Measurements from ENCODE around the gene PPP1R13B.

The PPP1R13B gene

GRCh38 chr14:103725001-103725682 is 122.2 kb downstream of the PPP1R13B start:
- CTCF ChIA-PET, result interaction anchor here (0.6 kb wide), 1 partner anchor 92 kb away, joined by 3 read pairs; no protein-coding TSS in a partner anchor

GRCh38 chr14:103724116-103724515 is 123.3 kb downstream of the PPP1R13B start:
- no peaks in the 10 kb centered on the region for H3K9me3 ChIP-seq (ENCODE audit: control insufficient read depth, insufficient read depth, low read depth, low read length)
- POLR2A ChIA-PET, result interaction anchor here (0.6 kb wide), 2 partner anchors 10 to 1106 kb away, joined by 3 read pairs; no protein-coding TSS in a partner anchor
- no peak overlapping the region for H3K4me3 ChIP-seq (ENCODE audit: low read depth, low read length)
- no peaks in the 10 kb centered on the region; the same call in 1 of the 2 replicates for H3K4me1 ChIP-seq (ENCODE audit: control insufficient read depth, insufficient read depth, low read length)
- H3K36me3 ChIP-seq (ENCODE audit: control insufficient read depth in 2 of 2, insufficient read depth in 1 of 2, low read length in 2 of 2), result peaks cover under 1 to 26% of the 10 kb centered on the region in 2 experiments; a peak in 2 of 3 replicates
- no peak overlapping the region for H3K27ac ChIP-seq (ENCODE audit: extremely low read depth, low read depth, low read length)
- CTCF ChIA-PET, result no interaction called here
- TF ChIP-seq EGR2 (tag by site-specific recombination; IDR thresholded peaks at IDR 0.05; ENCODE audit: low read depth) (peak; percentile 80), ZNF184 (tag by site-specific recombination; IDR thresholded peaks at IDR 0.05) (no peak), ZNF423 (tag by site-specific recombination; IDR thresholded peaks at IDR 0.05) (no peak), PBX3 (CRISPR knock-in tag; IDR thresholded peaks at IDR 0.05) (no peak), ZNF670 (tag by site-specific recombination; IDR thresholded peaks at IDR 0.05; ENCODE audit: low read depth) (no peak), ZNF324 (tag by site-specific recombination; IDR thresholded peaks at IDR 0.05) (no peak), ZNF112 (tag by site-specific recombination; IDR thresholded peaks at IDR 0.05) (no peak), ZBTB8A (tag by site-specific recombination; IDR thresholded peaks at IDR 0.05) (no peak), ZNF791 (tag by site-specific recombination; IDR thresholded peaks at IDR 0.05) (no peak), GLIS2 (tag by site-specific recombination; IDR thresholded peaks at IDR 0.05) (0 out of 2 replicates have a peak, but pooled peaks have one; percentile 6), ZBTB21 (tag by site-specific recombination; IDR thresholded peaks at IDR 0.05) (no peak), ZFHX2 (tag by site-specific recombination; conservative IDR thresholded peaks at IDR 0.05) (peak; percentile 88), HOXC10 (CRISPR knock-in tag; IDR thresholded peaks at IDR 0.05) (no peak), ZSCAN18 (tag by site-specific recombination; IDR thresholded peaks at IDR 0.05) (no peak), ZBTB44 (tag by site-specific recombination; IDR thresholded peaks at IDR 0.05) (no peak), ZFP37 (tag by site-specific recombination; IDR thresholded peaks at IDR 0.05) (no peak)

More at GRCh38 chr14:103725001-103725682, 122.2 kb downstream of the PPP1R13B start:
- TF ChIP-seq ZNF157 (tag by site-specific recombination; IDR thresholded peaks at IDR 0.05) (no peak), MYNN (tag by site-specific recombination; IDR thresholded peaks at IDR 0.05; ENCODE audit: borderline replicate concordance) (no peak), ZNF211 (tag by site-specific recombination; IDR thresholded peaks at IDR 0.05; ENCODE audit: low read depth) (no peak), ZNF362 (tag by site-specific recombination; IDR thresholded peaks at IDR 0.05) (no peak), YY2 (tag by site-specific recombination; IDR thresholded peaks at IDR 0.05) (no peak), BCL11B (tag by site-specific recombination; IDR thresholded peaks at IDR 0.05; ENCODE audit: low read depth) (no peak), ZNF776 (tag by site-specific recombination; IDR thresholded peaks at IDR 0.05; ENCODE audit: borderline replicate concordance) (no peak), ZBTB20 (tag by site-specific recombination; IDR thresholded peaks at IDR 0.05) (no peak), ZNF184 (tag by site-specific recombination; IDR thresholded peaks at IDR 0.05) (no peak), HIC1 (tag by site-specific recombination; IDR thresholded peaks at IDR 0.05) (no peak), ZNF610 (tag by site-specific recombination; IDR thresholded peaks at IDR 0.05; ENCODE audit: borderline replicate concordance) (no peak), ZNF792 (tag by site-specific recombination; IDR thresholded peaks at IDR 0.05) (no peak)
- Histone ChIP-seq H3K4me1 (ENCODE audit: control insufficient read depth, insufficient read depth, low read length) (no peaks in the 10 kb centered on the region; the same call in 1 of the 2 replicates), H3K27ac (ENCODE audit: extremely low read depth, low read depth, low read length) (no peak overlapping the region), H3K9me3 (ENCODE audit: control insufficient read depth, insufficient read depth, low read depth, low read length) (no peaks in the 10 kb centered on the region), H3K4me3 (ENCODE audit: low read depth, low read length) (no peak overlapping the region), H3K36me3 (ENCODE audit: control insufficient read depth in 2 of 2, insufficient read depth in 1 of 2, low read length in 2 of 2) (peaks cover 0 to 36% of the 10 kb centered on the region in 2 experiments; a peak in 2 of 3 replicates)
- POLR2A ChIA-PET, result no interaction called here

All from HEK293 (cell line).